ENCODE measurements around the gene OR6B2. TPM values are rescaled to one million over a fixed set of nuclear protein-coding genes. Genes with fewer than 3 reads are reported as not detected.
"Not testable (repeated sequence)": the region's sequence is repeated elsewhere in the genome, so short reads cannot be mapped to it uniquely, and the experiment has no call there.

OR6B2 gene
- total RNA-seq, 2 experiments from 2014 or later = not detected

DNA sequence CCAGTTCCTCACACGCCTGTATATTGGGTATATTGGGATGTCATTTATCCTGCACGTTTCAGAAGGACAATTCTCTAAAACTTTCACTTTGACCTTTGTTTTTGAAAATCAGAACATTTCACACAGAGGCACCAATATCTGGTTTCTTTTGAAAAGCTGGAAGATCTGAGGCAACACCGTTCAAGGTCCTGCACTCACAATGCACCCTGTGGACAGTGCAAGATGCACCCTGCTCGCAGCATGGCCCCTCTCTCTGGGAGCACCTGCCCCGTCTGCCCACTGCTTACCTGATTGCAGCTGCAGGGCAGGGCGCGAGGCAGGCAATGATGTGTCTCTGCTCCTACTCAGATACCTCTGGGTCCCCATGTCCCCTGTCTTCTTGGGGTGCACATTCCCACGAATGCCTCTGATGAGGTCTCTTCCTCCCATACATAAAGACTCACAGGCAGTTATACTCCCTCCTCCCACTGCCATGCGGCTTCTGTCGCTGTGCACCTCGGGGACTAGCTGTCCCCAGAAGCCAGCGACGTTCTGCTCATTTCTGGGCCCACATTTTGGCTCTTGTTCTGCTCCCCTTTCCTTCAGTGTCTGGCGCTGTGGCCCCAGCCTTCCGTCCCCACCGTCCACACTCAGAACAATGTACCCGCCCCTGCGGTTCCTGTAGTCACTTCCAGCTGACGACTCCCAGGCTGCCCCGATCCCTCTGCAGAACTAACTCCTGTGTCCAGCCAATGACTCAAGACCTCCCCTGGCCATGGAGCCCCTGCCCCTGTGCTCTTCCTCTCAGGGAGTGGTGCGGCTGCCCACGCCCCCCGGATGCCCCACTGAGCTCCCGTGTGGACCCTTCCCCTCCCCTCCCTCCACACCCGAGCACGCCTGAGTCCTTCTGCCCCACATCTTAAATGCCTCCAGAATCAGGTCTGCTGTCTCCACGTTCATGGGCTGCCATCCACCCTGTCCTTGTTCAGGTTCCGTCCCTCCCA lies 23.2 kb upstream of the OR6B2 start, which contains the start of gene OR6B3:
OR6B3 (minus strand) TSS at position 349 of the 983 bp plus-strand sequence.
- no peak for DNase-seq
- Mint-ChIP-seq H3K36me3 (ENCODE audit: low read depth) (no peaks in the 10 kb centered on the region), H3K27ac (no peak within 1 kb of the TSS), H3K4me3 (no peak within 1 kb of the TSS), H3K9me3 (no peaks in the 10 kb centered on the region), H3K4me1 (no peaks in the 10 kb centered on the region), H3K27me3 (peaks cover 26% of the 10 kb centered on the region)
- CTCF ChIA-PET = no interaction called here
- POLR2A ChIA-PET = no interaction called here

DNA sequence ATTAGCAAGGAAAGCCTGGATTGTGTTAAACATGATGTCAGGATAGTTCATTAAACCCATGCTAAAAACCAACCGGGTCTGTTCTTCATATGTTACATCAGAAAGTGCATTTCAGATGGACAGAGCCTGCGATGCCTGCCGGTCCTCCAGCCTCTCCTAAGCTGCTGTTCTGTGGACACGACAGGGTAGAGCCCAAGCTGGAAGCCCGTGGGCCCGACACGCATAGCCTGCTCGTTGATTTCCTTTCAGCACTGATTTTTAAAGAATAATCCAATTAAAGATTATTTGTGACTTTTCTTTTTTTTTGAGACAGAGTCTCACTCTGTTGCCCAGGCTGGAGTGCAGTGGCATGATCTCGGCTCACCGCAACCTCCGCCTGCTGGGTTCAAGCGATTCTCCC lies 22.3 kb upstream of the OR6B2 start:
- Mint-ChIP-seq H3K4me3 (no peak overlapping the region), H3K4me1 (no peaks in the 10 kb centered on the region), H3K27me3 (peaks cover 31% of the 10 kb centered on the region), H3K36me3 (ENCODE audit: low read depth) (no peaks in the 10 kb centered on the region), H3K27ac (no peak overlapping the region), H3K9me3 (no peaks in the 10 kb centered on the region)
- no peak for DNase-seq
- ChIA-PET POLR2A (interaction anchor here (1.2 kb wide), 1 partner anchor 28 kb away, joined by 3 read pairs; the partner anchor contains the start of gene NDUFA10), CTCF (interaction anchor here (1.1 to 1.5 kb wide), 2 partner anchors 9 to 92 kb away, joined by 6 read pairs; no protein-coding TSS in a partner anchor)

DNA sequence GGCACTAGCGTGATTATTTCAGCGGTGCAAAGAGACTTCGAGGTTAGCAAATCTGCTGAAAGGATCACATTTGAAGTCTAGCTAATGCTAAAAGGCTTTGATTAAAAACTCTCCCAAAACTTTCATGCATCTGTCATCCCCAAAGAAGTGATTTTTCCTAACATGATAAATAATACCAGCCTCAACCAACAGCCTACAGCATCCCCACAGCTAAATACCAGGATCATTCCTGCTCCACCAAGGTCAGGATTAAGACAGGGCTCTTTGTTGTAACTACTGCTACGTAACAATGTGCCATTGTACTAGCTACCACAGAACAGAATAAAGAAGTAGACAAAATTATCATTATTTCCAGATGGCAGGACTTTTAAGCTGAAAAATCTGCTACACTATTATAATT lies 21.5 kb upstream of the OR6B2 start:
- Mint-ChIP-seq H3K27ac (no peak overlapping the region), H3K4me3 (no peak overlapping the region), H3K27me3 (peaks cover 31% of the 10 kb centered on the region), H3K4me1 (no peaks in the 10 kb centered on the region), H3K36me3 (ENCODE audit: low read depth) (no peaks in the 10 kb centered on the region), H3K9me3 (no peaks in the 10 kb centered on the region)
- POLR2A ChIA-PET = interaction anchor here (1.2 kb wide), 1 partner anchor 27 kb away, joined by 3 read pairs; the partner anchor contains the start of gene NDUFA10
- CTCF ChIA-PET = interaction anchor here (1.1 to 1.5 kb wide), 2 partner anchors 9 to 93 kb away, joined by 6 read pairs; no protein-coding TSS in a partner anchor
- no peak for DNase-seq

DNA sequence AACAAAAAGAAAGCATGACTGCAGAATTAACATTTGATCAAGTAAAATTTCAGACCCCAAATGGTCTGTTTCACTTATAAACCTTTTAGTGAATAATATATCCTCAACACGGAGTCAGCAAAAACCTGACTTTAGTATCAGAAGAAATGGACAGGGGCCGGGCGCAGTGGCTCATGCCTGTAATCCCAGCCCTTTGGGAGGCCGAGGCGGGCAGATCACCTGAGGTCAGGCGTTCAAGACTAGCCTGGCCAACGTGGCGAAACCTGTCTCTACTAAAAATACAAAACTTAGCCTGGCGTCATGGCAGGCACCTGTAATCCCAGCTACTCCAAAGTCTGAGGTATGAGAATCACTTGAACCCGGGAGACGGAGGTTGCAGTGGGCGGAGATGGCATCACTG lies 20.0 kb upstream of the OR6B2 start:
- Mint-ChIP-seq H3K4me1 (no peaks in the 10 kb centered on the region), H3K4me3 (no peak overlapping the region), H3K27ac (no peak overlapping the region), H3K36me3 (ENCODE audit: low read depth) (no peaks in the 10 kb centered on the region), H3K9me3 (no peaks in the 10 kb centered on the region), H3K27me3 (peaks cover 32% of the 10 kb centered on the region)
- POLR2A ChIA-PET = no interaction called here
- CTCF ChIA-PET = no interaction called here
- DNase-seq = no peak

DNA sequence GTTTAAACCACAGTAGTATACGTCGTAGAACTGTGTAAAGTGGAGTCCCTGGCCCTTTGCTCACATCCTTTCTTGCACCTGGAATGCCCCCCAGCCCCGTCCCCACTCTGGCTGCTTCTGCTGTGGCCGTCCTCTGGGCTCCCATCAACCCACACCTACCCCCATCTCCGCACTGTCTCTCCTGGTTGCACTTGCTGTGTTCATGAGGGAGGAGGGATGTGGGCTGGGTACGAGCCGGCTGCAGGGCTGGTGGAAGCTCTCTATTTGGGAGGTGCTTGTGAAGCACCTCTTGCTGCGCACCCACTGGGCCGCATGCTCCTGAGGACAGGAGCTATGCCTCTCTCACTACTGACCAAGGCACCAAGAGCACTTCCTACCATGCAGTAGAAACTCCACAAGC lies 18.0 kb upstream of the OR6B2 start:
- H3K27ac Mint-ChIP-seq = no peak overlapping the region
- H3K27me3 Mint-ChIP-seq = peaks cover 23% of the 10 kb centered on the region
- H3K4me3 Mint-ChIP-seq = no peak overlapping the region
- no peak for DNase-seq
- CTCF ChIA-PET = no interaction called here
- H3K36me3 Mint-ChIP-seq (ENCODE audit: low read depth) = no peaks in the 10 kb centered on the region
- H3K4me1 Mint-ChIP-seq = no peaks in the 10 kb centered on the region
- H3K9me3 Mint-ChIP-seq = no peaks in the 10 kb centered on the region
- POLR2A ChIA-PET = interaction anchor here (0.9 kb wide), 1 partner anchor 23 kb away, joined by 3 read pairs; the partner anchor contains the start of gene NDUFA10

DNA sequence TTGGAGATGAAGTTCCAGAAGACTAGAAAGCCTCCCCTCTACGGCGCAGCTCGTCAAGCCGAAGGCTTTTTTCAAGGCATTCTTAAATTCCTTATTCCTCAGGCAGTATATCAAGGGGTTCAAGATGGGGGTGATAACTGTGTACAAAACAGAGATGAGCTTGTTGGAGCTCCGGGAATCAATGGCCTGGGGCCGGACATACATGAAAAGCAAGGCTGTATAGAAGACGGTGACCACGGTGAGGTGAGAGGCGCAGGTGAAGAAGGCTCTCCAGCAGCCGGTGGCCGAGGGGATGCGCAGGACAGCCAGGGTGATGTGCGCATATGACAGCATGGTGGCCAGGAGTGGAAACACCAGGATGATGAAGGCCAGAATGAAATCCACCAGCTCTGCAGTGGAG lies 14.9 kb upstream of the OR6B2 start:
- no peaks in the 10 kb centered on the region for H3K9me3 Mint-ChIP-seq
- DNase-seq = no peak
- H3K4me3 Mint-ChIP-seq = no peak overlapping the region
- H3K27me3 Mint-ChIP-seq = peaks cover 20% of the 10 kb centered on the region
- no peak overlapping the region for H3K27ac Mint-ChIP-seq
- no peaks in the 10 kb centered on the region for H3K36me3 Mint-ChIP-seq (ENCODE audit: low read depth)
- H3K4me1 Mint-ChIP-seq = no peaks in the 10 kb centered on the region
- POLR2A ChIA-PET = no interaction called here
- CTCF ChIA-PET = no interaction called here

DNA sequence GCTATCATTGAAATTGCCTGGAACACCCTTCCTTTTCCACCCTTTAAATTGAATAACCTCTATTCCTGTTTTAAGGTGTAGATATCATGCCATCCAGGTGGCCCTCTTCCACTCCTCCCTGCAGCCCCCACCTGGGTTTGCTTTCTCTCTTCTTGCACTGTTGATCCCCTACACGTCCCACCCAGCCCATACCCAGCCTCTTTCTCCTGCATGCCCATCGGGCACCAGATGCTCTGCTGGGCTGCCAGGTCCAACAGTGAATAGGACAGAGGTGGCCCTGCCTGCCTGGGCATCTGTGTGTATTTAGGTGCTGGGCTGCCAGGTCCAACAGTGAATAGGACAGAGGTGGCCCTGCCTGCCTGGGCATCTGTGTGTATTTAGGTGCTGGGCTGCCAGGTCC lies 13.9 kb upstream of the OR6B2 start:
- CTCF ChIA-PET = interaction anchor here (1.3 kb wide), 1 partner anchor 15 kb away, joined by 3 read pairs; no protein-coding TSS in a partner anchor
- H3K27me3 Mint-ChIP-seq = peaks cover 15% of the 10 kb centered on the region
- H3K9me3 Mint-ChIP-seq; H3K36me3 Mint-ChIP-seq (ENCODE audit: low read depth); H3K27ac Mint-ChIP-seq; DNase-seq; H3K4me3 Mint-ChIP-seq; H3K4me1 Mint-ChIP-seq; POLR2A ChIA-PET: not testable (repeated sequence)

DNA sequence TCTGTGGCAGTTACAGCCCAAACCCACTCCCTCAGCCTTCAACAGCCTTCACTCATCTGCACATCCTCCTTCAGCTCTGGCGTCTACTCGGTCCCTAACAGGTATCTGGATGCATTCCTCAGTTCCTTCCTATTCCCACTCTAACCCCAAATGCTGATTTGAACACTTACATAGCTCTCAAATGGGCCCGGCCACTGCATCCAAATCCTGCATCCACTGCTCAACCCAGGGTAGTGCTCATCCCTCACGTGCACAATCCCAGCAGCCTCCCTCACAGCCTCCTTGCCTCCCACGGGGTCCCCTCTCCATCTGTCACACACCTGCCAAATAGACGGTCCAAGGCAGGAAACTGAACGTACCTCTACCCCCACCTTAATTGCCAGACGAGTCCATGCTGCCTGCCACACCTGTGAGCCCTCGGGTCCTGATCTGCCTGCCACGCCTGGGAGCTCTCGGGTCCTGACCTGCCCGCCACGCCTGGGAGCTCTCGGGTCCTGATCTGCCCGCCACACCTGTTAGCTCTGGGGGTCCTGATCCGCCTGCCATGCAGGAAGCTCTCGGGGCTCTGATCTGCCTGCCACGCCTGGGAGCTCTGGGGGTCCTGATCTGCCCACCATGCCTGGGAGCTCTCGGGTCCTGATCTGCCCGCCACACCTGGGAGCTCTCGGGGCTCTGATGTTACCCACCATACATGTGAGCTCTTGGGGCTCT lies 13.2 kb upstream of the OR6B2 start:
- H3K4me3 Mint-ChIP-seq = no peak overlapping the region
- H3K36me3 Mint-ChIP-seq (ENCODE audit: low read depth) = no peaks in the 10 kb centered on the region
- H3K27ac Mint-ChIP-seq = no peak overlapping the region

DNA sequence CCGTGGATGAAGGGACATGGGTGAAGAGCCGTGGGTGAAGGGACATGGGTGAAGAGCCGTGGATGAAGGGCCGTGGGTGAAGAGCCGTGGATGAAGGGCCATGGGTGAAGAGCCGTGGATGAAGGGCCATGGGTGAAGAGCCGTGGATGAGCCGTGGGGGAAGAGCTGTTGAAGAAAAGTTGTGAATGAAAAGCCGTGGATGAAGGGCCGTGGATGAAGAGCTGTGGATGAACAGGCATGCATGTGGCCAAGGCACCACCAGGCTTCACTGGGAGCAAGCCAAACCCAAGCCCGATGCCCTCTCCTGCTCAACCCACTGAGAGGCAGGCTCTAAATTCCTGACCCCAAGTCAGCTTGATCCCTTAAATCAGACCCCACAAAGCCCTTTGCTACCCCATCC lies 12.5 kb upstream of the OR6B2 start:
- H3K27me3 Mint-ChIP-seq = peaks cover 5% of the 10 kb centered on the region

More for the DNA sequence above, 13.2 kb upstream of the OR6B2 start:
- peaks cover 9% of the 10 kb centered on the region for H3K27me3 Mint-ChIP-seq
- H3K9me3 Mint-ChIP-seq = no peaks in the 10 kb centered on the region
- DNase-seq = no peak
- CTCF ChIA-PET = interaction anchor here (1.3 kb wide), 1 partner anchor 16 kb away, joined by 3 read pairs; no protein-coding TSS in a partner anchor
- POLR2A ChIA-PET = no interaction called here
- no peaks in the 10 kb centered on the region for H3K4me1 Mint-ChIP-seq

DNA sequence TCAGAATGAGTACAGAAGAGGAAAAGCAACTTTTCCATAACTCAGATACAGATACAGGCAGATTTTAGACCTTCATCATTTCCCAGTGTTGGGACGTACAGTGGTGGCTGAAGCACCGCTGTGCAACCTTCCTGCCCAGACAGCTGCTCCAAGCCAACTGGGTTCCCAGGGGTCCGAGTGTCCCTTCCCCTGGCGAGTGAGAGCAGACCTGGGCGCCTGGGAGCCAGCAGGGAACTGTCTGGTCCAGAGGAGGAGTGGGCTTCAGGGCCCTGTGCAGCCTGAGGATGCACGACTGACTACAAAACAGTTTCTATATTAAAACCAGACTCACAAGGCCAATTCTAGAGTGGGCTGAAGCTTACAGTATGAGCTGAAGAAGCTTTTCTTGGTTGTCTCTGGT lies 11.1 kb upstream of the OR6B2 start:
- ChIA-PET POLR2A (no interaction called here), CTCF (no interaction called here)
- Mint-ChIP-seq H3K36me3 (ENCODE audit: low read depth) (no peaks in the 10 kb centered on the region), H3K27me3 (peaks cover 12% of the 10 kb centered on the region), H3K27ac (no peak overlapping the region), H3K4me3 (no peak overlapping the region), H3K9me3 (no peaks in the 10 kb centered on the region), H3K4me1 (no peaks in the 10 kb centered on the region)
- no peak for DNase-seq

More for the DNA sequence above, 12.5 kb upstream of the OR6B2 start:
- H3K36me3 Mint-ChIP-seq (ENCODE audit: low read depth) = no peaks in the 10 kb centered on the region
- H3K9me3 Mint-ChIP-seq = no peaks in the 10 kb centered on the region
- no peak overlapping the region for H3K4me3 Mint-ChIP-seq
- H3K4me1 Mint-ChIP-seq = no peaks in the 10 kb centered on the region
- DNase-seq = no peak
- ChIA-PET POLR2A (no interaction called here), CTCF (no interaction called here)
- H3K27ac Mint-ChIP-seq = no peak overlapping the region

DNA sequence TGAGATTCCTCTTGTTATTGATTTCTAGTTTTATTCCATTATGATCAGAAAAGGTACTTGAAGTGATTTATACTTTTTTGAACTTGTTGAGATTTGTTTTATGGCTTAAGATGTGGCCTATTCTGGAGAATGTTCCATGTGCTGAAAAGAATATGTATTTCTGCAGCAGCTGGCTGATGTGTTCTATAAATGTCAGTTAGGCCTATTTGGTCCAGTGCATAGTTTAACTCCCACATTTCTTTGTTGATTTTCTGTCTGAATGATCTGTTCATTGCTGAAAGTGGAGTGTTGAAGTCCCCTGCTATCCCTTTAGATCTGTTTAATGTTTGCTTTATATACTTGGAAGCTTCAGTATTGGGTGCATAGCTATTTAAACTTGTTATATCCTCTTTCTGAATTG lies 7.1 kb upstream of the OR6B2 start:
- Mint-ChIP-seq H3K36me3 (ENCODE audit: low read depth) (no peaks in the 10 kb centered on the region), H3K27me3 (peaks cover 36% of the 10 kb centered on the region), H3K9me3 (no peaks in the 10 kb centered on the region), H3K27ac (no peak overlapping the region), H3K4me1 (no peaks in the 10 kb centered on the region), H3K4me3 (no peak overlapping the region)
- ChIA-PET POLR2A (no interaction called here), CTCF (interaction anchor here (0.9 kb wide), 1 partner anchor 16 kb away, joined by 3 read pairs; no protein-coding TSS in a partner anchor)
- DNase-seq = no peak

DNA sequence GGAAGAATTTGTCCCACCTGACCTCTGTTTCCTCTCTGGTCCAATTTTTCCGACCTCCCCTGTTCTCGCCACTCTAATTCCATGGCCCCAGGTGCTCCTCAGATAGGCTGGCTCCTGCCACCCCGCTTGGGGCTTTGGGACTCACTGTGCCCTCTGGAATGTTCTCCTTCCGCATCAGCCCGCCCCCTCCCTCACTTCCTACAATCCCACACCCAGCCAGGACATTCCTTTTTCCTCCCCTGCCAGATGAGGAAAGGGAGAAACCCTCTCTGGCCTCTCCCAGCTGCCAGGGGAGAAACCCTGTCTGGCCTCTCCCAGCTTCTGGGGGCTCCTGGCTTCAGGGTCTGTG lies 3.1 kb upstream of the OR6B2 start:
- CTCF ChIA-PET = no interaction called here

More for the DNA sequence above, 3.1 kb upstream of the OR6B2 start:
- H3K9me3 Mint-ChIP-seq = no peaks in the 10 kb centered on the region
- H3K4me1 Mint-ChIP-seq = no peaks in the 10 kb centered on the region
- H3K27ac Mint-ChIP-seq = no peak overlapping the region
- POLR2A ChIA-PET = no interaction called here
- no peak overlapping the region for H3K4me3 Mint-ChIP-seq
- H3K36me3 Mint-ChIP-seq (ENCODE audit: low read depth) = no peaks in the 10 kb centered on the region
- H3K27me3 Mint-ChIP-seq = peaks cover 40% of the 10 kb centered on the region
- no peak for DNase-seq

Measured in activated CD4-positive, alpha-beta memory T cell treated with anti-CD3 and anti-CD28 coated beads, Interleukin-2, amount 10 ng/mL, durations not matched to agents 7 days and 5 days (primary cell).